Erythroblast (primary cell): ENCODE results near the gene ABO.

Experiments
- GATA1 ChIP-seq: IDR thresholded peaks from 2 replicates; pipeline ENCODE4 v1.6.1; 2011; ENCODE audit warnings: low read depth, mild to moderate bottlenecking, control low read depth, low read length, moderate library complexity
- POLR2A ChIP-seq: IDR thresholded peaks from 2 replicates; pipeline ENCODE4 v1.6.1; 2011; ENCODE audit warnings: mild to moderate bottlenecking, low read length

DNA sequence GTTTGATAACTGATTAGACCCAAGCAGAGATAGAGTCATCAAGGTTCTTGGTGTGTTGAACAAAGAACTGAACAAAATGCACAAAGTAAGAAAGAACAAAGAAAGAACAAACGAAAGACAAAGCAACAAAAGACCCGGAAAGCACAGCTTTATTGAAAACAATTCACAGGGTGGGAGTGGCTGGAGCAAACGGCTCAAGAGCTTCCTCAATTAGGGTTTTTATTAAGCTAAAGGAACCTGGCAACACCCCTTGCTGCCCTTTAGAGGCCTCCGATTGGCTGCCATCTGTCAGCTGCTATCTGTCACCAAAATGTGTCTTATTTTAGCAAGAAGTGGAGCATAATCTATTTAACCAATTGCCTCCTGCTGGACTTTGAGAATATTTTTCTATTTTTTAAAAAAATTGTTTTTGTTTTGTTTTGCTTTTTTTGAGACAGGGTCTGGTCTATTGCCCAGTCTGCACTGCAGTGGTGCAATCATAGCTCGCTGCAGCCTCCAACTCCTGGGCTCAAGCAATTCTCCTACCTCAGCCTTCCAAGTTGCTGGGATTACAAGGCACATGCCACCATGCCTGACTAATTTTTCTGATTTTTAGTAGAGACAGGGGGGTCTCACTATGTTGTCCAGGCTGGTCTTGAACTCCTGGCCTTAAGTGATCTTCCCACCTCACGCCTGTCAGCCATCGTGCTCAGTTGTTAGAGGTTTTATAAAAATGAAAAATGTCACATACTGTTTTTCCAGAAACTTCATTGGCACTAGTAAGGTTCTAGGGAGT lies 7.7 kb upstream of the ABO start:
- TF ChIP-seq POLR2A (no peak), GATA1 (no peak)
